Skeletal muscle satellite cell (primary cell): ENCODE measurements around the gene M1AP.
A peak's percentile ranks its signal among the peaks of the same experiment; 100 is the strongest.
"Not testable (repeated sequence)": the region's sequence is repeated elsewhere in the genome, so short reads cannot be mapped to it uniquely, and the experiment has no call there.

Experiments used
- H3K27me3 ChIP-seq: 2 replicates; pipeline ENCODE4 v1.7.0; 2013; ENCODE audit warnings: low read length; ENCODE audit not compliant: control insufficient read depth, insufficient read depth
- H3K36me3 ChIP-seq: 2 replicates; pipeline ENCODE4 v1.7.0; 2013; ENCODE audit warnings: mild to moderate bottlenecking, control low read depth, low read length; ENCODE audit not compliant: insufficient read depth
- H3K4me1 ChIP-seq: 2 replicates; pipeline ENCODE4 v1.7.0; 2013; ENCODE audit warnings: low read length; ENCODE audit not compliant: control insufficient read depth, insufficient read depth
- H3K4me2 ChIP-seq: 2 replicates; pipeline ENCODE4 v1.7.0; 2013; ENCODE audit warnings: mild to moderate bottlenecking, low read length
- H3K4me3 ChIP-seq: 2 replicates; pipeline ENCODE4 v1.7.0; 2013; ENCODE audit warnings: low read length
- H3K9ac ChIP-seq: 2 replicates; pipeline ENCODE4 v1.7.0; 2013; ENCODE audit warnings: mild to moderate bottlenecking, low read depth, low read length, moderate library complexity
- H3K9me3 ChIP-seq: replicated peaks from 2 replicates; pipeline ENCODE4 v1.7.0; 2013; ENCODE audit warnings: mild to moderate bottlenecking, control low read depth, low read length

Gene M1AP

DNA sequence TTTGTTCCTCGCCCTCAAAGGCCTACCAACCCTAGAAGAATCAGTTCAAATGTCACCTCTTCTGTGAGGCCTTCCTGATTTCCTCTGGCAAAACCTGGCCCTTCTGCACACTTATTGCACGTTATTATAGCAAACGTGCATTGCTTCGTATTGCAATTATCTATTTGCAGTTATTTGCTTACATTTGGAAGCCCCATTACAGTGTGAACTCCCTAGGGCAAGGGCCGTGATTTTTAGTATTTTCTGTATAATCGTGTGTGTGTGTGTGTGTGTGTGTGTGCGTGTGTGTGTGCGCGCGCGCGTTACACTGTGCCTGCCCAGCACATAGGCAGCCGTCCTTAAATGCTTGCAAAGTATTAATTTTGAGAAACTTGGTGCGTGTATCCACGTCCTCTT lies 5.5 kb upstream of the M1AP start:
- H3K36me3 ChIP-seq, result no peaks in the 10 kb centered on the region
- peak overlapping the region; percentile 88 for H3K4me3 ChIP-seq
- peaks cover 10% of the 10 kb centered on the region for H3K27me3 ChIP-seq
- peak overlapping the region; percentile 88 for H3K9ac ChIP-seq
- H3K4me2 ChIP-seq, result peak overlapping the region; percentile 98
- H3K4me1 ChIP-seq, result peaks cover 14% of the 10 kb centered on the region
- no peaks in the 10 kb centered on the region for H3K9me3 ChIP-seq

DNA sequence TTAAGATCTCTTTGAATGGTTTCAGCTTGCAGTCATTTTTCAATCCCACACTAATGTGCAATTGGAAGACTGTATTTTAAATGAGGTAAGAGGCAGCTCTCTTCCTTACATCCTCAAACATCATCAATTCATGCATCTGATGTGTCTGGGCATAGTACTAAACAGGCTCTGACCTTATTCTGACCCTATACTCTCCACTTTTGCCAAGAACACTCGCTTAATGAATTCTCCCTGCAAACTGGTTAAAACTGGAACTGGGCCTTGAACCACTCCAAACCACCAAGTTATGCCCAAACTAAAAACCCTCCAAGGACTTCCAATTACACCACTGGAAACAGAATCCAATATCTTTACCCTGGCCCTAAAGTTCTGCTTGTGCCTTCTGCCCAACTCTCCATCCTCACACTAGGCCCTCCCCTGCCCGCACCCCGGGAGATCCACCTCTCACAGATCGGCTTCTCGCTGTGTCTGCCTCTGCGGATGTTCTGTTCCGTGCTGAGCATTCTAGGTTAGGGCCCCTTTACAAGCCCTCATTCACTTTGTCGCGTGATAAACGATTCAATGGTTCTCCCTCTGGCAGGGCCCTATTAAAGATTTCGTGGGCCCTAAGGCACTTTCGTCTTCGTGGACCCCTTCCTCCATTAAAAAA lies 1.2 kb downstream of the M1AP start:
- H3K9me3 ChIP-seq, result no peaks in the 10 kb centered on the region
- no peaks in the 10 kb centered on the region for H3K36me3 ChIP-seq
- no peaks in the 10 kb centered on the region for H3K4me1 ChIP-seq
- no peak overlapping the region for H3K4me3 ChIP-seq
- H3K27me3 ChIP-seq, result peaks cover 18% of the 10 kb centered on the region
- no peak overlapping the region for H3K9ac ChIP-seq
- no peak overlapping the region for H3K4me2 ChIP-seq

DNA sequence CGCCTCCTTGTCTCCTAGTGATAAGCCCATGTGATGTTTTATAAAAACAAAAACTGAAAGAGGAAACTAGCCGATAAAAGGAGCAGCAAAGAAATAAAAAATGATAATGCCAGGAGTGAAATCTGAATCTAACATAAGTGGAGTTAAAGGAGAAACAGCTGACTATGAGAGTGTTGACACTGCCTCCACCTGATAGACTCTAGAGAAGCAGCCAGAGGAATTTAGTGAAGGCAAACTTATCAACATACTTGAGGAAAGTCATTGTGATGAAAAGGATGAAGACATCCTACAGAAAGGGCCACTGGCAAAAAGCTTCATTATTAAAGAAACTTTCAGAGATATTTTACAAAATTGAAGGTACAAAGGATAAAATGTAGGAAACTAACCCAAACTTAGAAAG lies 1.9 kb downstream of the M1AP start:
- H3K4me3 ChIP-seq, result no peak overlapping the region

DNA sequence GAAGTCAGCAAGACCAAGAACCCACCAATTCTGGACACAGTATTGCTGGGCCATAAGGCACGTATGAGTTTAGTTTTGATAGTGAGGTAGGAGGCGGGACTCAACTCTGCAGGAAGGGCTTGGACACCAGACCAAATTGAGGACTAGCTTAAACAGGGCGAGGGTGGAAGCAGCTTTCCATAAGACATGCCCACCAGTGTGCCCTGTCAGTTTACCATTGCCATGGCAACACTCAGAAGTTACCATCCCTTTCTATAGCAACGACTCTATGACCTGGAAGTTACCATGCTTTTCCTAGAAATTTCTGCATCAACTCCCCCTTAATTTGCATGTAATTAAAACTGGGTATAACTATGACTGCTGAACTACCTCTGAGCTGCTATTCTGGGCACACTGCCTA lies 2.8 kb downstream of the M1AP start:
- Histone ChIP-seq H3K36me3 (no peaks in the 10 kb centered on the region), H3K4me3 (no peak overlapping the region), H3K9me3 (no peaks in the 10 kb centered on the region), H3K4me1 (no peaks in the 10 kb centered on the region), H3K27me3 (peaks cover 20% of the 10 kb centered on the region), H3K9ac (no peak overlapping the region), H3K4me2 (no peak overlapping the region)

More for the DNA sequence above, 1.9 kb downstream of the M1AP start:
- H3K4me1 ChIP-seq, result no peaks in the 10 kb centered on the region
- H3K9ac ChIP-seq, result no peak overlapping the region
- no peaks in the 10 kb centered on the region for H3K9me3 ChIP-seq
- peaks cover 21% of the 10 kb centered on the region for H3K27me3 ChIP-seq
- H3K4me2 ChIP-seq, result no peak overlapping the region
- H3K36me3 ChIP-seq, result no peaks in the 10 kb centered on the region

DNA sequence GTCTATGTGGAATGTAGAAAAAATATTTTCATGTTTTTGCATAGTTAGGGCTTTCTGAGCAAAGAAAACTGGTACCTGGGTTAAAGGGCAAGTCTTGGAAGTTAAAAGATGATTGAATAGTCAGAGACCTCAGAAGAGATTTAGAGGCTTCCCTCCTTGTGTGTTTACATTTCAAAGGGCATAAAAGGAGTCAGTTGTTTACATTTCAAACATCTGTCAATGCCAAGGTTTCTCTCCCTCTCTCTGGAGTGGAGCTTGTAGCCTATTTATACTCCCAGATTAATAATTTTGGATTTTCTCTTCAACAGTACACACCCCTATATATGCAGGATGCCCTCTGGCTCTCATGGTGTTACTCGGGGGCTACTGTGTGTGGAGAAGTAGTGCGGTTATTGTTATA lies 8.6 kb downstream of the M1AP start:
- H3K9me3 ChIP-seq, result no peaks in the 10 kb centered on the region
- no peaks in the 10 kb centered on the region for H3K4me1 ChIP-seq
- no peak overlapping the region for H3K9ac ChIP-seq
- no peak overlapping the region for H3K4me3 ChIP-seq
- H3K4me2 ChIP-seq, result no peak overlapping the region
- H3K36me3 ChIP-seq, result no peaks in the 10 kb centered on the region
- peaks cover 51% of the 10 kb centered on the region for H3K27me3 ChIP-seq

DNA sequence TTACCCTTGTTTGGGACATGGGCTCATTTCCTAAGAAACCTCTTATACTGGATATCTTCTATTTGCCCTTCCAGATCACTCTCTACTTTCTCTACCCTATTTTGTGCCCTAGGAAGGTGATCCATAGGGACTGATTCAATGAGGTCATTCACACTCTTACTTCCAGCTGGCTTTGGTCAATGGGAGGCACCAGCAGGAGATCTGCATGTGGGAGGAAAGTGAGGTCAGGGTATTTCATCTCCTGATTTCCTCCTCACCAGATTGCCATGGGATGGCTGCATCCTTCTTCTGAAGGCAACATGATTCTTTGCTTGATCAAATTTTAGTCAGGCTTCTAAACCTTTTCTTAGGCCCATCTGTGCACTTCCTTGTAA lies 15.2 kb downstream of the M1AP start:
- Histone ChIP-seq H3K4me2 (no peak overlapping the region), H3K9ac (no peak overlapping the region), H3K36me3 (no peaks in the 10 kb centered on the region)

DNA sequence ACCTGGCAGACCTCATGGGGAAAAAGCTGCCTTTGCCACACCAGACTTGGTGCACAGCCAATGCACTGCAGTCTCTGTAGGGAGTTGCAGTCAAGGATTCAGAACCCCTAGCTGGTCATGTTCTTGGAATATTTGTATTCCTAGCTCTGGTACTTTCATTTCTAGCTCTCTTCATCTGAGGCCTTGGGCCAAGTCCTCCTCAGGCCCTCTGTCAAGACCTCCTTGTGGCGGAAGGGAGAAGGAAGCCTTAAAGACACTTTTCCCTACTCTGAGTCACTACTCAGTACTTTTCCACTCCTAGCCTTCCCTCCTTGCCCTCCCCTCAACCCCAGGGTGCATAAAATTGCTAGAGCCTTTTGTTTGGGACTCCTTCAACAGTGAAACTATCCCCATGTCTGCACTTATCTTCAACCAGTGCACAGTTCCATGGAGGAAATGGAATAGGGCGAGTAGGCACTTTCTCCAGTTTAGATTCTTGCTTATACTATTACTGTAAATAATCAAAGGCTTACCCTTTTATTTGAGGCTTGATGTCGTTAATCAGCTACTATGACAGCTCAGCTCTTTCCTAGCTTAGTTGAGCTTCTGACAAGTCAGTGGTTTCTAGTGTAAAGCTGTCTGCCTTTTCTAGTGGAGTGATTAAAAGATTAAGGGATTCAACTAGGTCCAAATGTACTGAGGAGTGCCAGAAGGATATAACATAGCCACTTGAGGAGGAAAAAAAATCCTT lies 15.8 kb downstream of the M1AP start:
- Histone ChIP-seq H3K9me3 (no peaks in the 10 kb centered on the region), H3K4me3 (no peak overlapping the region), H3K9ac (no peak overlapping the region), H3K4me2 (no peak overlapping the region), H3K36me3 (no peaks in the 10 kb centered on the region), H3K4me1 (no peaks in the 10 kb centered on the region), H3K27me3 (peaks cover 49% of the 10 kb centered on the region)

More for the DNA sequence above, 15.2 kb downstream of the M1AP start:
- Histone ChIP-seq H3K4me3 (no peak overlapping the region), H3K27me3 (peaks cover 49% of the 10 kb centered on the region), H3K4me1 (no peaks in the 10 kb centered on the region), H3K9me3 (no peaks in the 10 kb centered on the region)

DNA sequence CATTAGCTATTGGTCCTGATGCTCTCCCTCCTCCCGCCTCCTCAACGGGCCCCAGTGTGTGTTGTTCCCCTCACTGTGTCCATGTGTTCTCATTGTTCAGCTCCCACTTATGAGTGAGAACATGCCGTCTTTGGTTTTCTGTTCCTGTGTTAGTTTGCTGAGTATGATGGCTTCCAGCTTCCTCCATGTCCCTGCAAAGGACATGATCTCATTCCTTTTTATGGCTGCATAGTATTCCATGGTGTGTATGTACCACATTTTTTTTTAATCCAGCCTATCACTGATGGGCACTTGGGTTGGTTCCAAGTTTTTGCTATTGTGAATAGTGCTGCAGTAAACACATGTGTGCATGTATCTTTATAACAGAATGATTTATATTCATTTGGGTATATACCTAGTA lies 17.7 kb downstream of the M1AP start:
- peaks cover 33% of the 10 kb centered on the region for H3K27me3 ChIP-seq
- H3K4me1 ChIP-seq, H3K4me2 ChIP-seq, H3K9ac ChIP-seq, H3K36me3 ChIP-seq, H3K4me3 ChIP-seq, H3K9me3 ChIP-seq: not testable (repeated sequence)

DNA sequence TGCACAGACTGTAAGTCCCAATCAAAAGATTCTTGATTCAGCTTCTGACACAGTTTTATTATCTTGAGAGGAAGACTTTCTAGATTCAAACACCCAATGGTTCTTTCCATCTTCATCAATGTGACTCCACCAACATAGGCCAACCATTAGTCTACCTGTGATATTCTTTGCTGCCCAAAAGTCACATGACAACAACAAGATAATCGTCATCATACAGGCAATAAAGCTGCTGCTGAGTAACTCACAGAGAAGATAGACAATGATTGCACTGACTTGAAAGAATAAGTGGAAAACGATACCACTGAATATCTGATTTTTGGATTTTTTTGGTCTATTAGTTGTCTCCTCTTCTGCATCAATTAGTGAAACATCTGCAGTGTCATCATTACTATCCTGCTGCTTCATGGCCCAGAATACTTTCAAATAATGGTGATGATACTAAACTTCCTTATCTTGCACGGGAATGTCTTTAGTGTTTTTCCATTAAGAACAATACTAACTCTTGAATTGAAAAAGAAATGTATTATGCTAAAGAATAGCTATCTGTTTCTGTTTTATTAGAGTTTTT lies 19.5 kb downstream of the M1AP start:
- no peaks in the 10 kb centered on the region for H3K36me3 ChIP-seq
- no peak overlapping the region for H3K4me2 ChIP-seq
- no peaks in the 10 kb centered on the region for H3K4me1 ChIP-seq
- no peak overlapping the region for H3K9ac ChIP-seq
- peaks cover 17% of the 10 kb centered on the region for H3K27me3 ChIP-seq
- H3K9me3 ChIP-seq, result no peaks in the 10 kb centered on the region
- H3K4me3 ChIP-seq, result no peak overlapping the region

DNA sequence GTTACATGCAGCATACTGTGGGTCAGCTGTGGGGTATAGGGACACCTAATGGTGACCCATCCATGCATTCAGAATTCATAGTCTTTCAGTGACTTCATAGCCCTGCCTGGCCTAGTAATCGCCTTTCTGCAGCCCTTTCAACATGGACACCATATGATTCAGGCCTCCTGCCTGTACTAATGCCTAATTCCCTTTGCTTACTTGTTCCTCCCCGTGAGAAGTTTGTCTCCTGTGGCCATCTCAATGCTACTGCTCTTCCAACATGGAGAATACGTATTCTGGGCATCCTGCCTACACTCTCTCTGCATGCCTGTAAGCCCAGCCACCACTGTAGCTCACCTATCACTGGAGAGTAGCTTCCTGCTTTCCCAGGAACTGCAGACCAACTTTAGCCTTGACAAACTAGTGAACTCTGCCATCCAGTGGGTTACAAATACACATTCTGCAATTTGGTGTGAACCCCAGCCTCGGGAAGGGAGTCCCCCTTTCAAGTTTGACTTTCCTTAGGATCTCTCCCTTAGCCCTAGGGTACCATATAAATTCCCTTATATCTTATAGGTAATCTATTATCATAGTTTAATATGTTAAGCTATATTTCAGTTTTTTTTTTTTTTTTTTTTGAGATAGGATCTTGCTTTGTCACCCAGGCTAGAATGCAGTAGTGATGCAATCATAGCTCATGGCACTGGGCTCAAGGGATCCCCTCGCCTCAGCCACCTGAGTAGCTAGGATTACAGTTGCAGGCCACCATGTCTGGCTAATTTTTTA lies 22.3 kb downstream of the M1AP start:
- H3K4me2 ChIP-seq, result no peak overlapping the region
- H3K4me3 ChIP-seq, result no peak overlapping the region
- peaks cover 13% of the 10 kb centered on the region for H3K27me3 ChIP-seq
- H3K9me3 ChIP-seq, result no peaks in the 10 kb centered on the region
- H3K9ac ChIP-seq, result no peak overlapping the region
- no peaks in the 10 kb centered on the region for H3K4me1 ChIP-seq
- H3K36me3 ChIP-seq, result no peaks in the 10 kb centered on the region

DNA sequence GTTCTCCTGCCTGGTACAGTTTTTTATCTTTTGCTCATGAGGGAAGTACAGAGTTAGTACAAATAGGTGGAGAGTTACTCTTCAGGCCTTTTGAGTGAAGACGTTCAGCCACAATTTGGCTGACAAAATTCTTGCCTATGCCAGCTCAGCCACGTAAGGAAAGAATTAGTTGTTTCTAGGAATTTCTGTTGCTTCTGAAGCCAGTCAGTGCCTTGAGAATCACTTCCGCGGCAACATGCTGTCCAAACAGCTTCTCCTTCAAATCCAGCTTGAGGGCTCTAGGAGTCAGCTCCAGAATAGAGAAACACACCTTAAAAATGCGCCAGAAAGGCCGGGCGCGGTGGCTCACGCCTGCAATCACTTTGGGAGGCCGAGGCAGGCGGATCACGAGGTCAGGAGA lies 27.5 kb downstream of the M1AP start:
- Histone ChIP-seq H3K36me3 (no peaks in the 10 kb centered on the region), H3K27me3 (peaks cover 48% of the 10 kb centered on the region), H3K4me3 (no peak overlapping the region), H3K4me1 (no peaks in the 10 kb centered on the region), H3K9ac (no peak overlapping the region), H3K9me3 (no peaks in the 10 kb centered on the region), H3K4me2 (no peak overlapping the region)
